ENCODE measurements around the gene PPP1R13B.
"Not testable (repeated sequence)": the region's sequence is repeated elsewhere in the genome, so short reads cannot be mapped to it uniquely, and the experiment has no call there.

The PPP1R13B gene

DNA sequence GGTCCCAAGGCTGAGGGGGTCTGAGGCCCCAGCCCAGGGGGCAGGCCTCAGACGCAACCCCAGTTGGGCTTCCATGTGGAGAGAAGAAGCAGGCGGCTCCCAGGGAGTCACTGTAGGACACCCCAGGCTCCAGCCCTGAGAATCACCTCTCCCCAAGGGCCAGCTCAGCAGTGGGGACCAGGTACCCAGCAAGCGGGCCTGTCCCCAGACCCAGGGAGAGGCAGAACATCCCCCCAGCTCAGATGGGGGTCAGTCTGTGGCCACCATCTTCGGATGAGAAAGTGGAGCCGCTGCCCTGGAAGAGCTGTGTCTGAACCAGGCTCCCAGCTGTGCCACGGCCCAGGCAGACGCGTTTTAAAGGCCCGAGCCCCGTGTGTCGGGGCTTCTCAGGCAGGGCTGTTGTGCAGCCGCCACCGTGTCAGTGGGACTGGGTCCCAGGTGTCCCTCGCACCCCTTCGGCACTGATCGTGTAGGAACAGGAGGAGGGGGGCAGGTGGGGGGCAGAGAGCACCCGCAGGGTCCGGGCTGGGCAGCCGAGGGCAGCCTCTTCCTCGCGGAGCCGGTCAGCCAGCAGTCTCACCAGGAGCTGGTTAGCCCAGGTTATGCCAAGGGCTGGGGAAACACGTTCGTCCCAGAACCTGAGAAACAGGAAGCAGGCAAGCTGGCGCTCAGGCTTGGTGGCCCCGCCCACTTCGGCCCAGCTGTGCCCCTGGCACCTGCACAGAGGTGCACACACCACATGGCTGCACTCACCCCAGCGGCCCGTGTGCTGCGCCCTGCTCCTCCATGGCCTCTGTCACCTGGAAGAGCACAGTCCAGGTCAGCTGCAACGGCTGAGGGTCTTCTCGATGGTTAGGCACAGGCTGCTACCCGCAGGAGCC lies 148.8 kb downstream of the PPP1R13B start:
- DNase-seq (ENCODE audit: low spot score), result no peak

DNA sequence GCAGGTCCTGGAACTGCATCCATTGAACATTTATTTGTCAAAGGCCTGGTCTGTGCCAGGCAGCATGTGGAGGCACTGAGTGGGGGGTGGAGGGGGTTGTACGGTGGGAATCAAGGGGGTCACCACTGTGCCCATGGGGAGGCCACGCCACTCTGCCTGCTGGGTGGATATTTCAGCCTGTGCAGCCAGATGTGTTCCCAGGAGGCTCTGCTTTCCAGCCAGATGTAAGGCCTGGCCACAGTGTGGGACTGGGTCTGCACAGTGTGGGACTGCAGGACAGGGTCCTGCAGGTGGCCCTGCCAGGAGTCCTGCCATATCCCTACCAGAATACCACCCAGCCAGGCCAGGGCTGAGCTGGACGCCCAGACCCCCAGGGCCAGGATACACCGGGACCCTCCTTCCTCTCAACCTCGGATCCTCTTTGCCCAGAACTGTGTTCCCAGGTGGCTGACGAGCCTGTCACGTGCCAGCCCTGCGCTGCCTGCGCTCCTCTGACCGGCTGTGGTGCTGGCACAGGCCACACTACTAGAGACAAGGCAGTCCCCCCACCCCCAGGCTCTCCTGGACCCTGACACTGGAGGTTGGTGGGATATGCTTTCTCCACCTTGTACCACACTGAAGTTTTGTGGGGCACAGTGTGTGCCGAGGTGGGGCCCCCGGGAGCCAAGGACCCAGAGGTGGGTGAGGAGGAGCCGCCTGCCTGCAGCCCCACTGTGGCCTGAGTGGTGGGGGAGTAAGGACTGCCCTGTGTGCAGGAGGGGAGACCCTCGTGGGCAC lies 149.6 kb downstream of the PPP1R13B start:
- DNase-seq (ENCODE audit: low spot score), result no peak

DNA sequence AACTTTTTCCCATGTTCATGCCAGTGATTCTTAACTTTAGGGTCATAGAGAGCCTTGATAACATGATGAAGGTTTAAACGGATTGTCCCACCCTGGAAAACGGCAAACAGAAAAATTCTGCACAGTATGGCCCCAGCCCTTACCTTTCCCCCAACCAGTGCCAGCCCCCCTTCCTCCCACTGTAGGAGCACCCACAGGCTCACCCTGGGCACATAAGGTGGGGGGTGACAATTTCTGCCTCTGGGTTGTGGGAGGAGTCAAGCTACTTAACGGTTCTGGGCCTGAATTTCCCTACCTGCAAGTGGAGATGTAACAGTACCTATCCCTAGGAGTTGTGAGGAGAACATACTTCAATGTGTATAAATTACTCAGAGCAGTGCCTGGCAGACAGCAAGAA lies 150.2 kb downstream of the PPP1R13B start:
- no peak for DNase-seq (ENCODE audit: low spot score)

DNA sequence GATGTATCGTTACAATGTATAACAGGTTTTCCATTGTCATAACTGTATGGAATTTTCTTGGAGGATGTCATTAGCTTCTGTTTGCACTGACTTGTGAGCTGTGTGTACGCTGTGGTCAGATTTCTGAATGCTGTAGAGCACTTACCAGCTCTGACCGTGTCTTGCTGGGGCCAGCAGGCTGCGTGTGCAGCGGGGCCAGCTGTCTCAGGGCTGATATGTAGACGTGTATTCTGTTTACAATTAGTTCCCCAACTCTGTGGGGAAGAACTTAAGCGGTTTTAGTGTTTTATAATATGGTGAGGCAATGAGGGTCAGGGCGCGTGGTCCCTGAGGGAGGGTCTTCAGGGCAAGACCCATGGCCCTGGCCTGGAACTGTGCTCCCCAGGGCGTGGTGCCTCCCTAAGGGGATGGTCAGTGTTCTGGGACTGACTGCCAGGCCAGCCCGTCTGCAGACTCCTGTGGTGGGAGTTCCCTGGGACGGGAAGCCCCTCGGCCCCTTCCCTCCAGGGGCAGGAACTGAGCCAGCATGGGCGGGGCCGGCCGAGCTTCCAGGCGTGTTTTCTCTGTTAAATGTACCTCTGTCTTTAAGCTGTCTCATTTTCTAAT lies 150.8 kb downstream of the PPP1R13B start:
- DNase-seq (ENCODE audit: low spot score), result no peak

DNA sequence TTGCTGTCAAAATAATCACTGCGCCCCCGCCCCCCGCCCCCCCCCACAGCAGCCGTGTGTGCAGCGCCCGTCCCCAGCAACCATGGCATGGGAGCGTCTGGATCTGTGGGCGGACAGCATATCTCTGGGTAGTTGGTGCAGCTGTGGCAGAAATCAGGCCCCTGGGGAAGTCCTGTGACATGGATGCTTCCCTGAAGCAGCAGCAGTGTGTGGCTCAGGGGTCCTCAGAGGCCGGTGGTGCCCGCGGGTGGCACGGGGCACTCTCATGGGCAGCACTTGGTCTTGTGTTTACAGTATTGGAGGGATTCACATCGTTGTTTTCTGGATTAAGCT lies 151.3 kb downstream of the PPP1R13B start:
- no peak for DNase-seq (ENCODE audit: low spot score)

DNA sequence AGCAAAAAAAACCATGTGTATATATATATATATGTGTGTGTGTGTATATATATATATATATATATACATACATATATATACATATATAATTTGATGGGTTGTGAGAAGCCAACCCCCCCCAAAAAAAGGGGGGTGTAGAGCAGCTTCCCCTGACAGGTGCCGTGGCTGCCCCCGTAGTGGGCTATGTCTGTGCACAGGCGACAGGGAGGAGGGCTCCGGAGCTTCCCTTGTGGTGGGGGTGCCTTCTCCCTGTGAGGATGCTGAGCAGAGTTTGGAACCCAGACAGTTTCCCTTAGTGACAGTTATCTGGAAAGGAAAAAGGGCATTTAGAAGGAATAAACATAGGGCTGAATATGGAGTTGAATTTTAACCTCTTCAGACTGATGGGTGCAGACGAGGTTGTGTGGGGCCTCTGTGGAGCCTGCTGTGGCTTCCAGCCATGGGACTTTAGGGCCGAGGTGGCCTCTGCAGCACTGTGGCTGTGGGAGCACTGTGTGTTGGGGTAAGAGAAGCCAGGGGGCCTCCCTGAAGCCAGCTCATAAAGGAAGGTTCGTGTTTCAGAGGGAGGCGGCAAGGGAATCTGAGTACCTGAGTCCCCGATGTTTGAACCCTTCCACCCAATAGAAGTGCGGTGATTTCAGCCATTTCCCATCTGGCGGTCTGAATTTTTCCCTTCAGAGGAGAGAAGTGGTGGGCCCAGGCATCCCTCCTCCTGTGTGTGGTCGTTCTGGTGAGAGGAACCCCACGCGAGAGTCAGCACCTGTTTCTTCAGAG lies 151.9 kb downstream of the PPP1R13B start:
- no peak for DNase-seq (ENCODE audit: low spot score)

DNA sequence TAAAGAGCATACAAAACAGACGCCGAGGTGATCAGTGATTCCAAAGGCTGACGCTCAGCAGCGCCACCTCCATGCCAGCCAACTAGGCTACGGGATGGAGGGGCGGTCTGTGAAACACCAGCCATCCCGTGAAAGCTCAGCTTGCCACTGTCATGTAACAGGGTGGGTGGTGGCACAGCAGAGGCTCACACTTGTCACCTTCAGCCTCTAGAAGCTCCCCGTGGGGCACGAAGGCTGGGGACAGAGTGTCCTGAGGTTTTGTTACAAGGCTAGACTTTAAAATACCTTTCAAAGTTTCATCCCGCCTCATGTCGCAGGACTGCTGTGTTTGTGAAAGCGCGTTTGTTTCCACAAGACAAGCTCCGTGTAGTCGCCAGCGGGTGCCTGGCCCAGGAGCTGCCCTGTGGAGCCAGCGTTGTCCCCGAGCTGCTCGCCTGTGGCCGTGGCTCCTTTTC lies 152.8 kb downstream of the PPP1R13B start:
- DNase-seq (ENCODE audit: low spot score), result no peak

DNA sequence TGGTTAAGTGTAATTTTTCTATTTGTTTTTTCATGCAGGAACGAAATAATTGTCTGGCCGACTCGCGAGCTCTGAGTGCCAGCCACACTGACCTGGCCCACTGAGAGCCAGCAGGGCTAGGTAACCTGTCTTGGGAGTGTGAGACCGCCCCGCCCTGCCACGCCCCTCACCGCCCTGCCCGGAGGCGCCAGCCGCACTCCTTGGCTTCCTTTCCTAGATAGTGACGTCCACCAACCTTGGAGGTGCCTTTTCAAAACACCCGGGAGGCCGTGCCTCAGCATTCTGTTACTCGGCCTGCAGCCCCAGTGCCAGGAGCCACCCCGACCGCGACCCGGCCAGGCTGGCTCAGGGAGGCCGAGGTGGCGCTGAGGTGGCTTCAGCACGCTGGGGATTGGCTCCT lies 153.9 kb downstream of the PPP1R13B start:
- DNase-seq (ENCODE audit: low spot score), result no peak

DNA sequence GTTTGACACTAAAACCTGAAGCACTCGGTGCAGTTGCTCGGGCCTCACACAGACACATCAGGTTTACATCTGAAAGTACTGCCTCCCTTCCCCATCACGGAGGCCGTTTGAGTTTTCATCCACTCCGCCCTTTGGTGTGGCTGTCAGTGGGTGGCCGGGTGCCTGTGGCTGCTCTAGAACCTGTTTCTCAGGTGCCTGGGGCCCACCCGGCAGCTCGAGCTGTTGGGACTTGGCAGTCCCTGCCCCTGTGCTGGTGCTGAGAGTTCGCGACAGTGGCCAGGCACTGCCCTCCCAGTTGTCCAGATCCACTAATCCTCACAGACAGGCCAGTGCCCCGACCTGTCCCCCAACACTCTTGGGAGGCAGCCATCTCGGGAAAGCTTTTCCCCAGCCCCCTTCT lies 154.5 kb downstream of the PPP1R13B start:
- DNase-seq (ENCODE audit: low spot score), result no peak

DNA sequence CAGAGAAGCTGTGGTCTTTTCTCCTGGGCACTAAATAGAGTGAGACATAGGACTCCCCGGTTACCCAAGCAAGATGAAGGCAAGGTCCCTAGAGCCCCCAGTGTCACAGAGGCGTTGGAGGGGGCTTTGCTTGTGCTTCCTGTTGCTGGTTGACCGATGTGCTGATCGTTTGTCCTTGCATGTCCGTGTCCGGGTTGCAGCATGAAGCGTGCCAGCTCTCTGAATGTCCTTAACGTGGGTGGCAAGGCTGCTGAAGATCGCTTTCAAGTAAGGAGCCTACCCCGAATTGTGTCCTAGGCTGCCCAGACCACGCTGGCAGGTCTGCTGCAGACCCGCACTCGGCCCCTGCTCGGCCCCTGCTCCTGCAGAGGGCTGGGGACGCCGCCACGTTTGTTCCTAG lies 155.2 kb downstream of the PPP1R13B start:
- DNase-seq (ENCODE audit: low spot score), result no peak

DNA sequence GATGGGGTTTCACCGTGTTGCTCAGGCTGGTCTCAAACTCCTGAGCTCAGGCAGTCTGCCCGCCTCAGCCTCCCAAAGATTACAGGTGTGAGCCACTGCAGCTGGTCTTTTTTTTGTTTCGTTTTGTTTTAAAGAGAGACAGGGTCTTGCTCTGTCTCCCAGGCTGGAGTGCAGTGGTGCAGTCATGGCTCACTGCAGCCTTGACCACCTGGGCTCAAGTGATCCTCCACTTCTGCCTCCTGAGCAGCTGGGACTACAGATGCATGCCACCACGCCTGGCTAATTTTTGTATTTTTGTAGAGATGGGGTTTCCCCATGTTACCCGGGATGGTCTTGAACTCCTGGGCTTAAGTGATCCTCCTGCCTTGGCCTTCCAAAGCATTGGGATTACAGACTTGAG lies 155.7 kb downstream of the PPP1R13B start:
- DNase-seq (ENCODE audit: low spot score), result not testable (repeated sequence)

DNA sequence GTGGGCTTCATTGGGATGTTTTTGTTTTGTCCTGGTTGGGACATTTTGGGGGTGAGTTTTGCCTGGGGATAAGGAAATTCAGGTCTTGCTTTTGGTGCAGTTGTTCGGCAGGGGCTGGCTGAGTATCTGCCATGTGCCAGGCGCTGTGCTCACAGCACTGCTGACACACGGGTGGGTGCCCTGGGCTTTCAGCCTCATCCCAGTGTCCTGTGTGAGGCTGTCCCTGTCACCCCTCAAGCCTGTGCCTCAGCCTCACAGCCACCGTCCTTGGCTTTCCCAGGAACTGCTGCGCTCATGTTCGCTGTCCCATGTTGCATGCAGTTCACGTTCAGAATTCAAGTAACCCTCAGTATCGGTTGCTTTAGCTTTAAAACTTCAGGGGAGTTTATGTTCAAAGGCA lies 157.0 kb downstream of the PPP1R13B start:
- no peak for DNase-seq (ENCODE audit: low spot score)

DNA sequence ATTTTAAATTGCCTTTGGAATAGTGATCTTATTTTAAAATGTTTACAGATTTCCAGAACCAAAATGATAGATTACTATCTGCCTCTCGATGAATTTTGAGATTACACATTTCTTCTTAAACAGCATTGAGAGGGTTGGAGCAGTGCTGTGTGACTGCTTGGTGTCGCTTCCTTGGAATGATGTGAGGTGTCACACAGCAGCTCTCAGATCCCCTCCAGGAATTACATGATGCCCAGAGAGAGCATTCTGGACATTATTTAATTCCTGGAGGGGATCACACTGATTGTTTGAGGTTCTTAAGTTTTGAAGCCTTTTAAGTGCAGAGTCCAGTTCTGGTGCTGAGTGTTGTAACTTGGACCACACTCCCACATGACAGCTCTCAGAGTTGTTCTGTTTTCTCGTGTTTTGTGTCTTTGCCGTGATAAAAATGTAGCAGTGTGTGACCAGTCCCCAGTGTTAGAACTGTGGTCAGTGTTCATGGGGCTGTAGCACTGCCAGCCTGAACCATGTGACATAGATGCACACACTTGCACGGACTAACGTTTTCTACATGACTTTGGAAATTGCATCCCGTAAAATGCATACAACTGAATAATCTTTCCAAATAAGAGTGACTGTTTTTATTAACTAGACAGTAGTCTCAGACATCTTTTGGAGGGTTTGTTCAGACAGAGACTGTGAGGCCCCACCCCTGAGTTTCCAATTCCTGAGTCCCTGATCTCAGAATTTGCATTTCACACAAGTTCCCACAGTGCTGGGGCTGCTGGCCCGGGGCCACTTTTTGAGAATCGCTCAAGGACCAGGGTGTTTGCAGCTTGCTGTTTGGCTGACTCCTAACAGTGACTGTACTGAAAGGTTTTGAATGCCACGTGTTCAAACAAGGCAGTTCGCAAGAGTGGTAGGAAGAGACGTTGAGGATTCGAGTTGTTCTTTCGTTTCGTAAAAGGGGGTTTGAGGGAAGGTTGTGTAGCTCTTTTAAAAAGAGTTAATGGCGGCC lies 158.2 kb downstream of the PPP1R13B start:
- no peak for DNase-seq (ENCODE audit: low spot score)

DNA sequence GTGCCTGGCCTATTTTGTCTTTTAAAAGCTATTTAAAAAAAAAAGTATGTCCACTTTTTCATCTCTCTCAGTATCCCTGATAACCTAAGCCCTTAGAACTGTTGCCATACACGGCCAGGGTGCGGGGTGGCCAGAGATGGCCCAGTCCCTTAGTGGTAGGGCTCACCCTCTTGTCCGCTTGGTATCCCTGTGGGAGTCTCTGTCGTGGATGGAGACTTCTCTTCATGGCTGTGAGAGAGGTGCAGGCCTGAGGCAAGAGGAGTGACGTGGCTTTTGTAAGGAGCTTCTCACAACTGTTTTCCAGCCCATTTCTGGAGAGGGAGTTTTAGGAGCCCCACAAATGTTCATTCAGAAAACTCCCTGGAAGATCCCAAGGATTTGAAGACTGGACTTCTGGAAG lies 158.9 kb downstream of the PPP1R13B start:
- no peak for DNase-seq (ENCODE audit: low spot score)

DNA sequence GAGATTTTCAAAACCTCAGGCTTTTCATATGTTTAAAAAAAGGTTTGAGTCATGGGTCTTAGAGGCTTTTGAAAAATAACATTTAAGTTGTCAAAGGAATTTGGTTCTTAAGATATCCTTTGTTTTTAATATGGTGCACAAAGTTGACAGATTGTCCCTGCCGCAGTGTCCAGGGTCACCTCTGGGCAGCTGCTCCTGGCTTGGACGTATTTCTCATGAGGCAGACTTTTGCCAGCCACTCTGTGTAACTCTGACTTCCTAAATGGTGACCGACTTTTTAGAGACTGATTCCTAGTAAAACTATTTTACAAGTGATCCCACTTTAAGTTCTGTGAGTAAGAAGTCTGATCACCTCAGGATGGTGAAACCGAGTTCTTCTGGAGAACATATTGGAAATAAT lies 159.7 kb downstream of the PPP1R13B start:
- DNase-seq (ENCODE audit: low spot score), result no peak

DNA sequence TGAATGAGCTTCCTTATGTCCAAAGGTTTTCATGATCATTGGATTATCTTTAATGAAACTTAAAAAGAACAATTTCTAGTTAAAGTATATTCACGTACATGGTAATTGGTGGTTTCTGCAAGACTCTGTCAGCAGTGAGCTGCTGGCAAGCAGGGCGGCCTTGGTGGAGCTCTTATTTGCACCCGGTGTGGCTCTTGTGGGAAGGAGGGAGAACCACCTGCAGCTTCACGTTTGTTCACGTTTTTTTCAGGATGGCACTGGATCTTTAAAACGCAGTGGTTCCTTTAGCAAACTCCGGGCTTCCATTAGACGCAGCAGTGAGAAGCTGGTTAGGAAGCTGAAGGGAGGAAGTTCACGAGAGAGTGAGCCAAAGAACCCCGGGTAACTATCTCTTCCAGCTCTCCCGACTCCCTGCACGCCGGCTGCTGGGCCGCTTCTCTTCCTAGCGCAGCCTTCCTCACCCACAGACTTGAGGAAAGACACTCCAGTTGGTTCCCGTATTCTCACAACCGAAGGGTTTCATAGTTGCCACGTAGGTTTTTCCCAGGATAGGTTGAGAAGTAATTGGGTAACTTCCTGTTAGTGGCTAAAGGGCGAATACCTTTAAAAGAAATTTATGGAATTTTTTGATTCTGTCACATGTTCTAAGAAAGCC lies 160.4 kb downstream of the PPP1R13B start:
- no peak for DNase-seq (ENCODE audit: low spot score)

DNA sequence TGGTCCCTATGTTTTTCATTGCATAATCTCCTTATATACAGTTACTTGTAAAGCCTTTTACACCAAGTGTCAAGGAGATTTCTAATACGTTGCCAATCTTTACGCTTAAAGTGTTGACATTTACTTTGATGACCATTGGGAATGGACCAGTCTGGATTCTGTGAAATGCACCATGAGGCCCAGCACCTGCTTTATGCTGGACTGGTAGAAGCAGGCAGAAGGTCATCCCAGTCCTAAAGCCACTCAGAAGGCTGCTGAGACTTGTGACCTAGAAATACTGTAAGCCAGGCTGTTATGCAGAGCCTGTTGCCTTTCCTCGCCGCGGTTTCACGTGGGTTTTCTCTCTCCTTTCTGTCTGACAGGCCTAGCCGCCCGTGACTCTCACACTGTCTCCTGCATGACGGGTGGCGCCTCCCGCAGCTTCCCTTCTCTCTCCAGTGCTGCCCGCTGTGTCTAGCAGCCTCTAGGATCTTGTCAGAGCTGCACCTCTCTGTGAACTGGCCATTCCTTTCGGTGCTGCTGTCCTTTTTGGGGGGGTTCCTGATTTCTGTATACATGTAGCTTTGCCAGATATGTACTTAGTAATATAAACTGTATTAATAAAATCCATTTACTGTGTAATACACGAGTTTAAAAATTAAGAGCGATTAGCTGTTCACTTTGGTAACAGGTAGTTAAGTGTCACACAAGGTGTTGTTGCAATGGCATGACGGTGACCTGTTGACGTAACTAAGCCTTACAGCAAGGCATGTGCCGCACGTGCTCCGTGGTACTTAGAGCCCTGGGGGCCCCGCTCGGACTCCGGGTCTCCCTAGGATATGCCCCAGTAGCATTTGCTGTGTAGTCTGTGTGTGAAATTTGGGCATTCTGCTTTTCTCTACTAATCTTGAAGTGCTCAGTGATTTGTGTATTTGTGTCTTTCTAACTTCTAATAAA lies 161.8 kb downstream of the PPP1R13B start:
- DNase-seq (ENCODE audit: low spot score), result no peak

DNA sequence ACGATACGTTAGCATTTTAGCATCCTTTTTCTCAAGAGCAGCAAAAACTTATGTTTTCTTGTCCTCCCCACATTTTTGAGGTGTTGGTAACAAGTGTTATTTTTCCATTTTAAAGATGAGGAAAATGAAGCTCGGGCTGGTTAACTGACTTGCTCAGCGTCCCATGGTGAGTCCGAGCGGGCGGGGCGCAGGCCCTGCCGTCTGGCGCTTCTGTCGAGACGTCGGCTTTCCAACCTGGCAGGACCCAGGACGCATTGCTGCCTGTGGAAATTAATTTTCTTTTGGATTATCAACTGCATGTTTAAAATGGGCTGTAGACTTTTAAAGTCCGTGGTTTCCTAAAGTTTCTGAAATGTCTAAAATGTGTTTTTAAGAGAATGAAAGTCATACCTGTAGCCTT lies 162.5 kb downstream of the PPP1R13B start:
- no peak for DNase-seq (ENCODE audit: low spot score)

DNA sequence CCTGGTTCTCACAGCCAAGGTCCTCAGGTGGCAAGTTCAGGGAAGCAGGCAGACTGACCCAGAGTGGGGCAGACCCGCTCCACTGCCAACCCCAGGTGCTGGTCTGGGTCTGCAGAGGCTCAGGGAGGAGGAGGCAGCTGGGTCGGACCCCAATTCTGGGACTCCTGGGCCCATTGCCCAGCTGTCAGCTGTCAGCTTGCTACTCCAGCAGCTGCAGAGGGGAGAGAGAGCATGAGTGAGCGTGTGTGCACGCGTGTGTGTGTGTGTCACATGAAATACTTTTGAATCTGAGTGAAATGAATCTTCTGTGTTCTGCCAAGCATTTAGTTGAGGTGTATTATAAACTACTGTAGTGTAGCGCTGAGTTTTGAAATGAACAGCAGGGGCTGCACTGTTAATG lies 162.9 kb downstream of the PPP1R13B start:
- DNase-seq (ENCODE audit: low spot score), result no peak
